ENCODE measurements around the gene DHRS1. TPM values are rescaled to one million over a fixed set of nuclear protein-coding genes. Genes with fewer than 3 reads are reported as not detected.
"Not testable (repeated sequence)": the region's sequence is repeated elsewhere in the genome, so short reads cannot be mapped to it uniquely, and the experiment has no call there.

The DHRS1 gene
- total RNA-seq, 1 experiment from 2014 or later = 20.9 TPM

DNA sequence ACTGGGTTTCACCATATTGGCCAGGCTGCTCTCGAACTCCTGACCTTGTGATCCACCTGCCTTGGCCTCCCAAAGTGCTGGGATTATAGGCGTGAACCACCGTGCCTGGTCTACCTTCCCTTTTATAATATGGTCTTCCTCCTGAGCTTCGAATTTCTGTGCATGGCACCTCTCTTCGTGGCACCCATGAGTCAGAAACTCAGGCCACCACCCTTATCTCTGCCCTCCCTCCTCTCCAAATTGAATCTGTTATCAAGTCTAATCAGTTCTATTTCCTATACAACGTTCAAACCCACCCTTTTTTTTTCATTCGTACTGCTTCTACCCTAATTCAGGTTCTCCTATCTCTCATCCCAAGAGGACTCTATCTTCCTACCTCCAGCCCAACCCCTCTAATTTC lies 52.2 kb downstream of the DHRS1 start:
- no peak for DNase-seq (ENCODE audit: low read depth)

DNA sequence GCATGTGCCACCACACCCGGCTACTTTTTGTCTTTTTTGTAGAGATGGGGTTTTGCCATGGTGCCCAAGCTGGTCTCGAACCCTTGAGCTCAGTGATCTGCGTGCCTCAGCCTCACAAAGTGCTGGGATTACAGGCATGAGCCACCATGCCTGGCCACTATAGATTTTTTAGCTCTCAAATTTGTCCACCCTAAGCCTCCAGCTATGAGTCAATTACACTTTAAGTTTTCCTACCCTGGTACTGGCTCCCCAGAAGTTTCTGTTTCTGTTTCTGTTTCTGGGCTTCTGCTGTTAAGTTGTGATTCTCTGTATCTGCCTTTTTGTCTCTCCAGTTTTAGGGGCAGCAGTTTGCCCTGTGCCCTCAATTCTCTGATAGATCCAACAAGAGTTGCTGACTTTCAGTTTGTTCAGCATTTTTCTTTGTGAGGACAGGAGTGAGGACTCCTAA lies 52.8 kb downstream of the DHRS1 start:
- DNase-seq (ENCODE audit: low read depth) = peak; percentile 53

DNA sequence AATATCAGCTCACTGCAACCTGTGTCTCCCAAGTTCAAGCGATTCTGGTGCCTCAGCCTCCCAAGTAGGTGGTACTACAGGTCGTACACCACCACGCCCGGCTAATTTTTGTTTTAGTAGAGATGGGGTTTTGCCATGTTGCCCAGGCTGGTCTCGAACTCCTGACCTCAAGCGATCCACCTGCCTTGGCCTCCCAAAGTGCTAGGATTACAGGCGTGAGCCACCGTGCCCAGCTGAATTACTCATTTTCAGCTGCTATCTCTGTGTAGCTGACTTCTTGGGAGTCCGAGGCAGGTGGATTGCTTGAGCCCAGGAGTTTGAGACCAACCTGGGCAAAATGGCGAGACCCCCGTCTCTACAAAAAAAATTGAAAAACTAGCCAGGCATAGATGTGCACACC lies 54.2 kb downstream of the DHRS1 start:
- DNase-seq (ENCODE audit: low read depth) = not testable (repeated sequence)

DNA sequence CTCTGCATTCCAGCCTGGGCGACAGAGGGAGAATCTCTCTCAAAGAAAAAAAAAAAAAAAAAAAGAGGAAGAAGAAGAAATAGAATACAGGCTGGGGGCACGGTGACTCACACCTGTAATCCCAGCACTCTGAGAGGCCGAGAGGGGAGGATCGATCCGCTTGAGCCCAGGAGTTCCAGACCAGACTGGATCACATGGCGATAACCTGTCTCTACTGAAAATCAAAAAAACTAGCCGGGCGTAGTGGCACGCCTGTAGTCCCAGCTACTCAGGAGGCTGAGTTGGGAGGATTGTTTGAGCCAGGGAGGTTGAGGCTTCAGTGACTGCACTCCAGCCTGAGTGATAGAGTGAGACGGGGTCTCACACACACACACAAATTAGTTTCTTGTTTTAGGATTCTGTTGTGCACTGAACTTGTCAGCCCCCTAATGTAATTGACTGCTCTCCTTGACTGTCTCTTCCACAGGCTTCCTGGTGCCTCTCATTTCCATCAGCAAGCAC lies 56.2 kb downstream of the DHRS1 start:
- peak; percentile 34 for DNase-seq (ENCODE audit: low read depth)

DNA sequence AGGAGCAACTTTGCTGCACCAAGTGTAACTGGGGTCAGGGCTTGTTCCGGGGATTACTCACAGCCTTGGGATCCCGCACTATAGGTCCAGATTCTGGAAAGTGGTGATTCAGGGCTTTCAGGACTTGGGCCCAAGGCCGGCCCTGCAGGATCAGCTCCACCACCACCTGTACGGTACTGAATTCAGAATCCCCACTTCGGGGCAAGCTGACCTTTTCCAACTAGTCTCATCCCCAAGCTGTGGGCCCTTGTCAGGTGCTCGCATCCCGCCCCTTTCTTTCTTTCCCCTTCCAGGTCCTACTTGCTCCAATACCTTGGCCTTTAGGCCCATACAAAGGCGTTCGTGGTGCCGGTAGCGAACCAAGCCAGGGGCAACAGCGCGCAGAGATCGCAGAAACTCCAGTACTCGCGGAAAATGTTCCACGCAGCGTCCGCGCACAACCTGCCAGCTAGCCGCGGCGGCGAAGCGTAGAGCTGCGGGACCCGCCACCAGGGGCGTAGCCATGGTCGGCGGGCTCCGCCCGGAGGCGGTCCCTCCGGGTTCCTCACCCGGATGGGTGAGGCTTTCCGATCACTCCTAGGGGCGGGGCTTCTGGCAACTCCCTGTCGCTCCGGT lies 57.6 kb downstream of the DHRS1 start:
- peak; percentile 90 for DNase-seq (ENCODE audit: low read depth)

Other genes starting within 250 kb of the DHRS1 start
- gene CARMIL3, start 247.8 kb downstream of the DHRS1 start, total RNA-seq (2014; rRNA removed; shearing (Covaris generic)) = not detected in 2 replicates
- gene CPNE6, start 228.2 kb downstream of the DHRS1 start, total RNA-seq (2014; rRNA removed; shearing (Covaris generic)) = not detected in 2 replicates
- 3.5 and 15.6 TPM in 2 replicates for gene PCK2, start 205.5 kb downstream of the DHRS1 start, total RNA-seq (2014; rRNA removed; shearing (Covaris generic))
- 67.7 and 78.7 TPM in 2 replicates for gene DCAF11, start 185.0 kb downstream of the DHRS1 start, total RNA-seq (2014; rRNA removed; shearing (Covaris generic))
- gene NRL, start 184.8 kb downstream of the DHRS1 start, total RNA-seq (2014; rRNA removed; shearing (Covaris generic)) = 1.3 and 4.9 TPM in 2 replicates
- gene FITM1, start 169.1 kb downstream of the DHRS1 start, total RNA-seq (2014; rRNA removed; shearing (Covaris generic)) = 0.27 TPM in 1 of 2 replicates, not detected in the other
- 358 and 437 TPM in 2 replicates for gene PSME1, start 163.6 kb downstream of the DHRS1 start, total RNA-seq (2014; rRNA removed; shearing (Covaris generic))
- 30.1 and 30.6 TPM in 2 replicates for gene EMC9, start 158.2 kb downstream of the DHRS1 start, total RNA-seq (2014; rRNA removed; shearing (Covaris generic))
- gene PSME2, start 153.2 kb downstream of the DHRS1 start, total RNA-seq (2014; rRNA removed; shearing (Covaris generic)) = 342 and 389 TPM in 2 replicates
- 64.9 and 68.0 TPM in 2 replicates for gene RNF31, start 152.3 kb downstream of the DHRS1 start, total RNA-seq (2014; rRNA removed; shearing (Covaris generic))
- gene IRF9, start 138.5 kb downstream of the DHRS1 start, total RNA-seq (2014; rRNA removed; shearing (Covaris generic)) = 153 and 160 TPM in 2 replicates
- gene REC8, start 127.7 kb downstream of the DHRS1 start, total RNA-seq (2014; rRNA removed; shearing (Covaris generic)) = 1.3 and 4.8 TPM in 2 replicates
- gene IPO4, start 111.0 kb downstream of the DHRS1 start, total RNA-seq (2014; rRNA removed; shearing (Covaris generic)) = 26.8 and 141 TPM in 2 replicates
- gene TM9SF1, start 104.3 kb downstream of the DHRS1 start, total RNA-seq (2014; rRNA removed; shearing (Covaris generic)) = 132 and 141 TPM in 2 replicates
- not detected in 2 replicates for gene TSSK4, start 94.1 kb downstream of the DHRS1 start, total RNA-seq (2014; rRNA removed; shearing (Covaris generic))
- gene CHMP4A, start 86.3 kb downstream of the DHRS1 start, total RNA-seq (2014; rRNA removed; shearing (Covaris generic)) = 36.5 and 44.8 TPM in 2 replicates
- gene MDP1, start 83.7 kb downstream of the DHRS1 start, total RNA-seq (2014; rRNA removed; shearing (Covaris generic)) = 16.9 and 23.4 TPM in 2 replicates
- 335 and 388 TPM in 2 replicates for gene NEDD8, start 67.4 kb downstream of the DHRS1 start, total RNA-seq (2014; rRNA removed; shearing (Covaris generic))
- 85.6 and 114 TPM in 2 replicates for gene GMPR2, start 66.9 kb downstream of the DHRS1 start, total RNA-seq (2014; rRNA removed; shearing (Covaris generic))
- gene TINF2, start 57.2 kb downstream of the DHRS1 start, total RNA-seq (2014; rRNA removed; shearing (Covaris generic)) = 45.9 and 58.1 TPM in 2 replicates
- gene TGM1, start 36.6 kb downstream of the DHRS1 start, total RNA-seq (2014; rRNA removed; shearing (Covaris generic)) = 0.05 and 0.12 TPM in 2 replicates
- 15.4 and 17.7 TPM in 2 replicates for gene RABGGTA, start 28.2 kb downstream of the DHRS1 start, total RNA-seq (2014; rRNA removed; shearing (Covaris generic))
- 8.9 and 14.0 TPM in 2 replicates for gene NOP9, start 70 bp upstream of the DHRS1 start, total RNA-seq (2014; rRNA removed; shearing (Covaris generic))
- gene CIDEB, start 8.2 kb upstream of the DHRS1 start, total RNA-seq (2014; rRNA removed; shearing (Covaris generic)) = not detected in 2 replicates
- gene LTB4R2, start 10.4 kb upstream of the DHRS1 start, total RNA-seq (2014; rRNA removed; shearing (Covaris generic)) = 0.64 and 1.2 TPM in 2 replicates
- 0.98 and 1.9 TPM in 2 replicates for gene LTB4R, start 11.7 kb upstream of the DHRS1 start, total RNA-seq (2014; rRNA removed; shearing (Covaris generic))
- gene ADCY4, start 35.3 kb upstream of the DHRS1 start, total RNA-seq (2014; rRNA removed; shearing (Covaris generic)) = not detected in 2 replicates
- not detected in 2 replicates for gene RIPK3, start 40.2 kb upstream of the DHRS1 start, total RNA-seq (2014; rRNA removed; shearing (Covaris generic))
- 0.37 and 0.44 TPM in 2 replicates for gene NFATC4, start 68.4 kb upstream of the DHRS1 start, total RNA-seq (2014; rRNA removed; shearing (Covaris generic))
- not detected in 2 replicates for gene NYNRIN, start 99.2 kb upstream of the DHRS1 start, total RNA-seq (2014; rRNA removed; shearing (Covaris generic))
- 0.15 and 1.2 TPM in 2 replicates for gene CBLN3, start 129.9 kb upstream of the DHRS1 start, total RNA-seq (2014; rRNA removed; shearing (Covaris generic))
- 12.9 and 18.4 TPM in 2 replicates for gene KHNYN, start 130.2 kb upstream of the DHRS1 start, total RNA-seq (2014; rRNA removed; shearing (Covaris generic))
- gene SDR39U1, start 143.0 kb upstream of the DHRS1 start, total RNA-seq (2014; rRNA removed; shearing (Covaris generic)) = 12.4 and 13.2 TPM in 2 replicates
- not detected in 2 replicates for gene CMA1, start 208.5 kb upstream of the DHRS1 start, total RNA-seq (2014; rRNA removed; shearing (Covaris generic))

All from M059J (cell line).